Superior temporal gyrus (tissue), 1 donor: Measurements from ENCODE around the gene SLC25A13.

Experiments
- DNase-seq: peaks from one replicate; pipeline ENCODE4 v3.0.0-alpha.2; 2016; ENCODE audit errors: extremely low spot score

SLC25A13 gene

GRCh38 chr7:96203786-96204185 lies 118.1 kb downstream of the SLC25A13 start:
- DNase-seq: no peak

GRCh38 chr7:96202102-96202501 lies 119.8 kb downstream of the SLC25A13 start:
- DNase-seq: no peak

GRCh38 chr7:96200740-96201139 lies 121.2 kb downstream of the SLC25A13 start:
- DNase-seq: no peak

- DNase-seq: no peak
These were observed 122.5 kb downstream of the SLC25A13 start for GRCh38 chr7:96199421-96199820.

- DNase-seq: no peak
These were observed 123.8 kb downstream of the SLC25A13 start for GRCh38 chr7:96198047-96198636.

- no peak for DNase-seq
These were observed 125.2 kb downstream of the SLC25A13 start for GRCh38 chr7:96196676-96197075.

GRCh38 chr7:96189129-96189820 lies 132.6 kb downstream of the SLC25A13 start:
- no peak for DNase-seq

- peak; percentile 73 for DNase-seq
These were observed 133.3 kb downstream of the SLC25A13 start for GRCh38 chr7:96188591-96188991.

GRCh38 chr7:96188174-96188581 lies 133.7 kb downstream of the SLC25A13 start:
- DNase-seq: peak; percentile 58

- DNase-seq: no peak
These were observed 134.2 kb downstream of the SLC25A13 start for GRCh38 chr7:96187735-96188134.

GRCh38 chr7:96184783-96185182 lies 137.1 kb downstream of the SLC25A13 start:
- no peak for DNase-seq

GRCh38 chr7:96183163-96183670 lies 138.7 kb downstream of the SLC25A13 start:
- no peak for DNase-seq

- DNase-seq: no peak
These were observed 139.3 kb downstream of the SLC25A13 start for GRCh38 chr7:96182424-96183158.

GRCh38 chr7:96181174-96181573 lies 140.7 kb downstream of the SLC25A13 start:
- no peak for DNase-seq

- DNase-seq: no peak
These were observed 142.1 kb downstream of the SLC25A13 start for GRCh38 chr7:96179837-96180236.

- no peak for DNase-seq
These were observed 142.6 kb downstream of the SLC25A13 start for GRCh38 chr7:96179341-96179740.

- DNase-seq: no peak
These were observed 143.3 kb downstream of the SLC25A13 start for GRCh38 chr7:96178581-96178980.

- DNase-seq: no peak
These were observed 144.5 kb downstream of the SLC25A13 start for GRCh38 chr7:96177353-96177752.

- DNase-seq: peak; percentile 48
These were observed 147.1 kb downstream of the SLC25A13 start for GRCh38 chr7:96174812-96175211.

GRCh38 chr7:96173781-96174180 lies 148.1 kb downstream of the SLC25A13 start:
- peak; percentile 77 for DNase-seq

GRCh38 chr7:96169439-96169838 lies 152.5 kb downstream of the SLC25A13 start:
- DNase-seq: peak; percentile 70

GRCh38 chr7:96167424-96167823 lies 154.5 kb downstream of the SLC25A13 start:
- DNase-seq: no peak

- DNase-seq: no peak
These were observed 160.0 kb downstream of the SLC25A13 start for GRCh38 chr7:96161897-96162296.
